Loucy (cell line): ENCODE data around the gene GSE1.

Source experiments
- EZH2phosphoT487 ChIP-seq: fragments of 200-600 bp; IDR thresholded peaks from 2 replicates; pipeline ENCODE4 v1.6.1; 2018; ENCODE audit warnings: antibody characterized with exemption, mild to moderate bottlenecking, moderate library complexity, borderline replicate concordance
- TF ChIP-seq, protein P1 (sequence below): fragments of 200-600 bp; sonication (generic); conservative IDR thresholded peaks from 2 replicates; pipeline ENCODE4 v1.5.1; 2014; ENCODE audit warnings: mild to moderate bottlenecking, antibody characterized with exemption, low read length

DNA sequence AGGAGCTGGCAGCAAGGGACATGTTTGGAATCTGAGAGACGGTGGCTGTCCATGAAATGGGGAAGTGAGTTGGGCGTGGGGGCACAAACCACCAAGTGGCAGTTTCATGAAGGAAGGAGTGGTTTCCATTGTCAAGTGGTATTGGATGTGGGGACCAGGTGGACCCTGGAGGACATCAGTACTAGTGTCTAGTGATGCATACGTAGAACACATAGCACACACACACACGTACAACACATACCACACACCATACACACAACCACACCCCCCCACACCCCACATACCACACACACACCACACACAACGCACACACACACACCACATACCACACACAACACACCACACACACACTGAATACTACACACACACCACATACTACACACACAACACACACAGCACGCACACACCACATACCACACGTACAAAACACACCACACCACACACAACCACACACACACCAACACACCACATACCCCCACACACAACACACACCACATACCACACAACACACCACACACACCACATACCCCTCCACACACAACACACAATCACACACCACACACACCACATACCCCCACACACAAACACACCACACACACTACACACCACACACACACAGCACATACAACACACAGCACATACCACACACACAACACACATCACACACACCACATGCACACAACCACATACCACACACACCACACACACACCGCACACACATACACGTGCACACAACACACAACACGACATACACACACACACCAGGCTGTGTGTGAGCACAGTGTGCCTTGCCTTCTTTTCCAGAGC, 41.1 kb upstream of the GSE1 start:
- TF ChIP-seq, protein P1, sequence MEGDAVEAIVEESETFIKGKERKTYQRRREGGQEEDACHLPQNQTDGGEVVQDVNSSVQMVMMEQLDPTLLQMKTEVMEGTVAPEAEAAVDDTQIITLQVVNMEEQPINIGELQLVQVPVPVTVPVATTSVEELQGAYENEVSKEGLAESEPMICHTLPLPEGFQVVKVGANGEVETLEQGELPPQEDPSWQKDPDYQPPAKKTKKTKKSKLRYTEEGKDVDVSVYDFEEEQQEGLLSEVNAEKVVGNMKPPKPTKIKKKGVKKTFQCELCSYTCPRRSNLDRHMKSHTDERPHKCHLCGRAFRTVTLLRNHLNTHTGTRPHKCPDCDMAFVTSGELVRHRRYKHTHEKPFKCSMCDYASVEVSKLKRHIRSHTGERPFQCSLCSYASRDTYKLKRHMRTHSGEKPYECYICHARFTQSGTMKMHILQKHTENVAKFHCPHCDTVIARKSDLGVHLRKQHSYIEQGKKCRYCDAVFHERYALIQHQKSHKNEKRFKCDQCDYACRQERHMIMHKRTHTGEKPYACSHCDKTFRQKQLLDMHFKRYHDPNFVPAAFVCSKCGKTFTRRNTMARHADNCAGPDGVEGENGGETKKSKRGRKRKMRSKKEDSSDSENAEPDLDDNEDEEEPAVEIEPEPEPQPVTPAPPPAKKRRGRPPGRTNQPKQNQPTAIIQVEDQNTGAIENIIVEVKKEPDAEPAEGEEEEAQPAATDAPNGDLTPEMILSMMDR = no peak
- no peak for TF ChIP-seq EZH2phosphoT487
